HepG2 (cell line): Measurements from ENCODE around the gene GPR27. TPM values are rescaled to one million over a fixed set of nuclear protein-coding genes. Genes with fewer than 3 reads are reported as not detected.

Experiments
- ATAC-seq: fragments of 200-7000 bp; cut with Tn5 transposase; 3 replicates; pipeline ENCODE4 v1.9.1; 2020; ENCODE audit warnings: mild to moderate bottlenecking, moderate library complexity
- BruUV-seq: library from RNA; stranded (reverse); fragments of 400-500 nt; replicated peaks from 2 replicates; lab custom pipeline; 2021; lab: Mats Ljungman, UMichigan
- CTCF ChIA-PET: fragments of 300-600 bp; formaldehyde crosslinking; extraction: SDS; loops from one replicate; lab custom pipeline; 2021; ENCODE audit warnings: low total read pairs, inconsistent platforms, low intra/inter-chr PET ratio; lab: Yijun Ruan, JAX
- POLR2A ChIA-PET: fragments of 350-600 bp; sonication (Branson Sonifier 250); formaldehyde crosslinking; loops from one replicate; lab custom pipeline; 2020; ENCODE audit warnings: antibody characterized with exemption, inconsistent platforms; lab: Yijun Ruan, JAX
- DNase-seq: peaks from one replicate; pipeline ENCODE4 v3.0.0-alpha.2; 2015; ENCODE audit warnings: low spot score
- FAIRE-seq: peaks from 3 replicates; lab custom pipeline; 2011; peaks lifted over from hg19 to GRCh38; lab: Jason Lieb, UNC
- H2AFZ ChIP-seq: one replicate; pipeline ENCODE4 v1.6.1; 2011; ENCODE audit warnings: low read length, inconsistent platforms
- H3K27ac ChIP-seq: fragments of 300-600 bp; 3 replicates; pipeline ENCODE4 v1.8.0; 2011; ENCODE audit warnings: mixed run types, mild to moderate bottlenecking, mixed read lengths, low read length, inconsistent platforms; ENCODE audit not compliant: insufficient read depth; ENCODE audit errors: extremely low read length
- H3K27me3 ChIP-seq, 2 experiments: fragments of 200-600 bp in 1 of 2; 2 replicates in 1 of 2; 3 replicates in 1 of 2; pipeline versions ENCODE4 v1.6.0 to v1.8.0; 2011; ENCODE audit warnings: low read length in 2 of 2, mild to moderate bottlenecking in 2 of 2, moderate library complexity in 2 of 2, inconsistent platforms in 1 of 2; ENCODE audit not compliant: insufficient read depth in 2 of 2, control insufficient read depth in 1 of 2
- H3K36me3 ChIP-seq, 2 experiments: fragments of 200-600 bp in 1 of 2; replicated peaks in 1 of 2; 2 replicates in 1 of 2; 3 replicates in 1 of 2; pipeline versions ENCODE4 v1.5.1 to v1.8.0; 2011; ENCODE audit warnings: low read length in 2 of 2, inconsistent platforms in 1 of 2; ENCODE audit not compliant: insufficient read depth in 2 of 2, control insufficient read depth in 1 of 2
- H3K4me1 ChIP-seq: 2 replicates; pipeline ENCODE4 v1.5.1; 2012; ENCODE audit warnings: low read length, inconsistent platforms; ENCODE audit not compliant: insufficient read depth
- H3K4me2 ChIP-seq: 2 replicates; pipeline ENCODE4 v1.6.0; 2011; ENCODE audit warnings: low read depth, low read length, inconsistent platforms
- H3K4me3 ChIP-seq, 3 experiments: fragments of 200-600 bp in 1 of 3; sonication (generic), shearing (Covaris generic) in 1 of 3; replicated peaks in 1 of 3; 2 replicates each; pipeline ENCODE4 v1.5.1; 2011 to 2016; ENCODE audit warnings: low read length in 3 of 3, inconsistent platforms in 2 of 3, low read depth in 2 of 3, mild to moderate bottlenecking in 2 of 3, control low read depth in 1 of 3, mixed read lengths in 1 of 3; ENCODE audit not compliant: insufficient read depth in 1 of 3
- H3K79me2 ChIP-seq: one replicate; pipeline ENCODE4 v1.6.1; 2011; ENCODE audit warnings: low read length, inconsistent platforms; ENCODE audit not compliant: insufficient read depth
- H3K9ac ChIP-seq: 2 replicates; pipeline ENCODE4 v1.6.0; 2011; ENCODE audit warnings: mild to moderate bottlenecking, low read depth, low read length, inconsistent platforms; ENCODE audit not compliant: insufficient read depth
- H3K9me3 ChIP-seq: 2 replicates; pipeline ENCODE4 v1.5.1; 2012; ENCODE audit warnings: mild to moderate bottlenecking, low read length
- H4K20me1 ChIP-seq: 2 replicates; pipeline ENCODE4 v1.6.0; 2011; ENCODE audit warnings: inconsistent platforms, mild to moderate bottlenecking, low read length, moderate library complexity; ENCODE audit not compliant: insufficient read depth
- ISX ChIP-seq: sonication (generic); formaldehyde crosslinking; conservative IDR thresholded peaks from 2 replicates; pipeline ENCODE4 v1.5.0; 2020; ENCODE audit warnings: missing genetic modification reagents
- KAT8 ChIP-seq: IDR thresholded peaks from 2 replicates; pipeline ENCODE4 v1.6.1; 2016; ENCODE audit warnings: missing genetic modification reagents, missing compliant biosample characterization
- NFATC3 ChIP-seq: sonication (generic); formaldehyde crosslinking; IDR thresholded peaks from 2 replicates; pipeline ENCODE4 v1.5.1; 2020; ENCODE audit warnings: mild to moderate bottlenecking, missing genetic modification reagents
- NR2F6 ChIP-seq, 2 experiments: IDR thresholded peaks; 2 replicates each; pipeline ENCODE4 v1.6.1; 2016; ENCODE audit warnings: antibody characterized with exemption in 1 of 2, mild to moderate bottlenecking in 1 of 2
- SRY ChIP-seq: sonication (generic); formaldehyde crosslinking; IDR thresholded peaks from 2 replicates; pipeline ENCODE4 v1.8.0; 2022; ENCODE audit warnings: mild to moderate bottlenecking, missing genetic modification reagents
- TEAD2 ChIP-seq: sonication (generic); formaldehyde crosslinking; IDR thresholded peaks from 2 replicates; pipeline ENCODE4 v1.9.0; 2021; ENCODE audit warnings: missing genetic modification reagents
- THAP11 ChIP-seq: IDR thresholded peaks from 2 replicates; pipeline ENCODE4 v1.6.1; 2016; ENCODE audit warnings: missing biosample characterization, missing genetic modification reagents
- ZMYM2 ChIP-seq: sonication (generic); formaldehyde crosslinking; IDR thresholded peaks from 2 replicates; pipeline ENCODE4 v1.8.0; 2022; ENCODE audit warnings: mild to moderate bottlenecking, missing genetic modification reagents
- ZNF350 ChIP-seq: sonication (generic); formaldehyde crosslinking; IDR thresholded peaks from 2 replicates; pipeline ENCODE4 v1.4.0; 2020; ENCODE audit warnings: mild to moderate bottlenecking, low read depth, missing genetic modification reagents, borderline replicate concordance
- ZNF737 ChIP-seq: sonication (generic); formaldehyde crosslinking; IDR thresholded peaks from 2 replicates; pipeline ENCODE4 v1.5.0; 2020; ENCODE audit warnings: missing genetic modification reagents, mild to moderate bottlenecking, borderline replicate concordance
- ZSCAN12 ChIP-seq: sonication (generic); formaldehyde crosslinking; IDR thresholded peaks from 2 replicates; pipeline ENCODE4 v1.9.0; 2021; ENCODE audit warnings: mild to moderate bottlenecking, missing genetic modification reagents
- WGBS: methylation state at CpG from one replicate; pipeline ENCODE4 v1.1.6; 2017; ENCODE audit warnings: low lambda C conversion rate; 5-methylcytosine and 5-hydroxymethylcytosine counted together
- in situ Hi-C: cut with HindIII; loops from 2 replicates; pipeline ENCODE4 v1.10.0; 2017; ENCODE audit warnings: low pct_unique_long_range_greater_than_20kb; ENCODE audit not compliant: extremely low pct_ligation_motif_present
- intact Hi-C: fragments of 100-400 bp; cut with micrococcal nuclease; formaldehyde crosslinking; loops from one replicate; pipeline ENCODE4 v1.10.0; 2022; ENCODE audit not compliant: unreplicated experiment
- polyA plus RNA-seq, 8 experiments: library from polyadenylated mRNA; depleted of rRNA in 3 of 8; stranded (reverse) in 7 of 8; unstranded in 1 of 8; fragments of >200 nt; fragmentation: Illumina TruSeq in 4 of 8; extraction: Trizol in 4 of 8; gene quantifications; 2 replicates each; pipeline versions ENCODE4 v1.2.1 to v1.2.3, GENCODE V29; 2011 to 2016; ENCODE audit warnings: low read depth in 4 of 8, missing spikeins in 1 of 8, mixed read lengths in 1 of 8; ENCODE audit not compliant: insufficient read depth in 1 of 8
- total RNA-seq, 5 experiments: library from RNA; depleted of rRNA; stranded (reverse); fragments of >200 nt; fragmentation: Illumina TruSeq; extraction: Trizol; gene quantifications; 2 replicates each; pipeline ENCODE4 v1.2.3, GENCODE V29; 2016; ENCODE audit warnings: low read depth in 1 of 5
- TF ChIP-seq, protein P1 (sequence below): sonication (generic); formaldehyde crosslinking; IDR thresholded peaks from 2 replicates; pipeline ENCODE4 v1.5.1; 2020; ENCODE audit warnings: mild to moderate bottlenecking, missing genetic modification reagents, moderate library complexity
- TF ChIP-seq, protein P2 (sequence below): IDR thresholded peaks from 2 replicates; pipeline ENCODE4 v1.6.1; 2016; ENCODE audit warnings: control low read depth

The GPR27 gene
- total and polyA plus RNA-seq, 2 of the 13 experiments (the other 11 are each of a cell fraction or from before 2014, with no cell fraction given): not detected

DNA sequence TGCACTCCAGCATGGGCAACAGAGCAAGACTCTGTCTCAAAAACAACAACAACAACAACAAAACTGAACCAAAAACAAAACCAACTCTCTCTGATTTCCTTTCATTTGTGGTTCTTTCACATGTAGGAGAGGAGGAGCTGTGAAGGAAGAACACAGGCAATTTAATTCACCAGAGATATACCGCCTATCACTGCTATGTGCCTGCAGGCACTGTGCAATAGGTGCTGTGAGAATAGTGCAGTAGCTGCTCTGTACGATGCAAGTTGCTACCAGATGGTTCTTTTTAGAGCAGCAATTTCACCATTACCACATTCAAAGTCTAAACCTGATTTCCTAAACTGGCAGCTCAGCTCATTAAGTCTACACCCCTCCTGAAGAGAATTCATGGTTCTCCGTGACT lies 42.6 kb downstream of the GPR27 start:
- no peak for FAIRE-seq
- 5% methylated on average over 3 of the region's 3 CpGs for WGBS
- DNase-seq: no peak
- Histone ChIP-seq H3K9me3 (no peaks in the 10 kb centered on the region), H3K4me3 (no peak overlapping the region), H3K79me2 (no peaks in the 10 kb centered on the region), H3K36me3 (no peaks in the 10 kb centered on the region), H2AFZ (no peak overlapping the region), H3K27ac (no peak overlapping the region), H4K20me1 (no peaks in the 10 kb centered on the region), H3K27me3 (peaks cover 0 to 14% of the 10 kb centered on the region in 2 experiments; a peak in 2 of 5 replicates), H3K4me1 (no peaks in the 10 kb centered on the region), H3K9ac (no peak overlapping the region), H3K4me2 (no peak overlapping the region)
- no peak for ATAC-seq
- intact Hi-C loops: no loop called here
- TF ChIP-seq ZNF350 (no peak), NFATC3 (CRISPR knock-in tag) (no peak), NR2F6 (IDR thresholded peaks at IDR 0.05) (no peak), NR2F6 (CRISPR knock-in tag; IDR thresholded peaks at IDR 0.05) (no peak), SRY (CRISPR knock-in tag) (no peak), ISX (CRISPR knock-in tag) (no peak), THAP11 (CRISPR knock-in tag) (no peak)
- ChIA-PET CTCF (no interaction called here), POLR2A (no interaction called here)
- no TSS peak for BruUV-seq
- in situ Hi-C loops: no loop called here

DNA sequence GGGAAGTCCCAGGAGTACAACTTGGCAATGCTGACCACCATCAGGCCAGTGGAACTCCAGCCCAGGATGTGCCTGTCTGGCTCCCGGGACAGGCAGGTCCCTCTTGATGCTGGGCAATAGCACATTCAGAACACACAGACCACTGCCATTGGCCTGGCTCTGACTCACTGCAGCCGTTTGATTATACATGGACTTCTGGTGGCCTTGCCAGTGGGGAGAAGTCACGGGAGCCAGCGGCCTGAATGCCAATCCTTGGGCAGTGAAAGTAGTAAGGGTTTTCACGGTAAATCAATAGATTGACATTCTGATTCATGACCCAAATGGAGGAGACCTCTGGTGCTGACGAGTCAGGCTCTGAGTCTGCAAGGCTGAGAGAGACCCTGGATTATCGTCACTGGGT lies 43.8 kb downstream of the GPR27 start:
- CTCF ChIA-PET: no interaction called here

More for the DNA sequence above, 43.8 kb downstream of the GPR27 start:
- no peak overlapping the region for H3K4me3 ChIP-seq
- POLR2A ChIA-PET: no interaction called here
- no peak overlapping the region for H2AFZ ChIP-seq
- no peaks in the 10 kb centered on the region for H3K4me1 ChIP-seq
- no peak overlapping the region for H3K9ac ChIP-seq
- intact Hi-C loops (no loop called here), in situ Hi-C loops (no loop called here)
- H4K20me1 ChIP-seq: no peaks in the 10 kb centered on the region
- H3K27me3 ChIP-seq: peaks cover 0 to 14% of the 10 kb centered on the region in 2 experiments; a peak in 2 of 5 replicates
- H3K79me2 ChIP-seq: no peaks in the 10 kb centered on the region
- no peak for ATAC-seq
- H3K9me3 ChIP-seq: no peaks in the 10 kb centered on the region
- DNase-seq: no peak
- no TSS peak for BruUV-seq
- H3K4me2 ChIP-seq: no peak overlapping the region
- H3K36me3 ChIP-seq: no peaks in the 10 kb centered on the region
- WGBS: 10% methylated on average over 5 of the region's 7 CpGs
- no peak overlapping the region for H3K27ac ChIP-seq
- no peak for FAIRE-seq
- TF ChIP-seq ZSCAN12 (no peak), ZNF737 (CRISPR knock-in tag) (no peak), KAT8 (CRISPR knock-in tag) (no peak), ZMYM2 (CRISPR knock-in tag) (no peak), TEAD2 (CRISPR knock-in tag) (no peak)
- TF ChIP-seq, protein P1, sequence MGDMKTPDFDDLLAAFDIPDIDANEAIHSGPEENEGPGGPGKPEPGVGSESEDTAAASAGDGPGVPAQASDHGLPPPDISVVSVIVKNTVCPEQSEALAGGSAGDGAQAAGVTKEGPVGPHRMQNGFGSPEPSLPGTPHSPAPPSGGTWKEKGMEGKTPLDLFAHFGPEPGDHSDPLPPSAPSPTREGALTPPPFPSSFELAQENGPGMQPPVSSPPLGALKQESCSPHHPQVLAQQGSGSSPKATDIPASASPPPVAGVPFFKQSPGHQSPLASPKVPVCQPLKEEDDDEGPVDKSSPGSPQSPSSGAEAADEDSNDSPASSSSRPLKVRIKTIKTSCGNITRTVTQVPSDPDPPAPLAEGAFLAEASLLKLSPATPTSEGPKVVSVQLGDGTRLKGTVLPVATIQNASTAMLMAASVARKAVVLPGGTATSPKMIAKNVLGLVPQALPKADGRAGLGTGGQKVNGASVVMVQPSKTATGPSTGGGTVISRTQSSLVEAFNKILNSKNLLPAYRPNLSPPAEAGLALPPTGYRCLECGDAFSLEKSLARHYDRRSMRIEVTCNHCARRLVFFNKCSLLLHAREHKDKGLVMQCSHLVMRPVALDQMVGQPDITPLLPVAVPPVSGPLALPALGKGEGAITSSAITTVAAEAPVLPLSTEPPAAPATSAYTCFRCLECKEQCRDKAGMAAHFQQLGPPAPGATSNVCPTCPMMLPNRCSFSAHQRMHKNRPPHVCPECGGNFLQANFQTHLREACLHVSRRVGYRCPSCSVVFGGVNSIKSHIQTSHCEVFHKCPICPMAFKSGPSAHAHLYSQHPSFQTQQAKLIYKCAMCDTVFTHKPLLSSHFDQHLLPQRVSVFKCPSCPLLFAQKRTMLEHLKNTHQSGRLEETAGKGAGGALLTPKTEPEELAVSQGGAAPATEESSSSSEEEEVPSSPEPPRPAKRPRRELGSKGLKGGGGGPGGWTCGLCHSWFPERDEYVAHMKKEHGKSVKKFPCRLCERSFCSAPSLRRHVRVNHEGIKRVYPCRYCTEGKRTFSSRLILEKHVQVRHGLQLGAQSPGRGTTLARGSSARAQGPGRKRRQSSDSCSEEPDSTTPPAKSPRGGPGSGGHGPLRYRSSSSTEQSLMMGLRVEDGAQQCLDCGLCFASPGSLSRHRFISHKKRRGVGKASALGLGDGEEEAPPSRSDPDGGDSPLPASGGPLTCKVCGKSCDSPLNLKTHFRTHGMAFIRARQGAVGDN (CRISPR knock-in tag): no peak
- TF ChIP-seq, protein P2, sequence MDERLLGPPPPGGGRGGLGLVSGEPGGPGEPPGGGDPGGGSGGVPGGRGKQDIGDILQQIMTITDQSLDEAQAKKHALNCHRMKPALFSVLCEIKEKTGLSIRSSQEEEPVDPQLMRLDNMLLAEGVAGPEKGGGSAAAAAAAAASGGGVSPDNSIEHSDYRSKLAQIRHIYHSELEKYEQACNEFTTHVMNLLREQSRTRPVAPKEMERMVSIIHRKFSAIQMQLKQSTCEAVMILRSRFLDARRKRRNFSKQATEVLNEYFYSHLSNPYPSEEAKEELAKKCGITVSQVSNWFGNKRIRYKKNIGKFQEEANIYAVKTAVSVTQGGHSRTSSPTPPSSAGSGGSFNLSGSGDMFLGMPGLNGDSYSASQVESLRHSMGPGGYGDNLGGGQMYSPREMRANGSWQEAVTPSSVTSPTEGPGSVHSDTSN: no peak
